Smooth muscle cell (in vitro differentiated cells): Measurements from ENCODE around the gene GNB1. TPM values are rescaled to one million over a fixed set of nuclear protein-coding genes. Genes with fewer than 3 reads are reported as not detected.

Experiments
- DNase-seq: peaks from one replicate; lab custom pipeline; 2025; ENCODE audit not compliant: unreplicated experiment; lab: John Stamatoyannopoulos, UW
- H2AFZ ChIP-seq: fragments of 200-600 bp; sonication (generic); 2 replicates; pipeline ENCODE4 v1.6.0; 2016; ENCODE audit warnings: antibody characterized with exemption, low read depth, mild to moderate bottlenecking
- H3F3A ChIP-seq: fragments of 200-600 bp; sonication (generic); 2 replicates; pipeline ENCODE4 v1.6.0; 2017; ENCODE audit warnings: antibody characterized with exemption, low read depth
- H3K27ac ChIP-seq: fragments of 200-600 bp; sonication (generic); 2 replicates; pipeline ENCODE4 v1.5.1; 2016; ENCODE audit warnings: low read depth, mild to moderate bottlenecking
- H3K27me3 ChIP-seq: fragments of 200-600 bp; sonication (generic); 2 replicates; pipeline ENCODE4 v1.6.1; 2016; ENCODE audit warnings: low read depth, mild to moderate bottlenecking
- H3K36me3 ChIP-seq: fragments of 200-600 bp; sonication (generic); 2 replicates; pipeline ENCODE4 v1.5.1; 2016; ENCODE audit warnings: low read depth
- H3K4me1 ChIP-seq: fragments of 200-600 bp; sonication (generic); 2 replicates; pipeline ENCODE4 v1.5.1; 2016; ENCODE audit warnings: low read depth
- H3K4me2 ChIP-seq: fragments of 200-600 bp; sonication (generic); 2 replicates; pipeline ENCODE4 v1.6.0; 2016; ENCODE audit warnings: mild to moderate bottlenecking
- H3K4me3 ChIP-seq: fragments of 200-600 bp; sonication (generic); 2 replicates; pipeline ENCODE4 v1.5.1; 2016; ENCODE audit warnings: mild to moderate bottlenecking
- H3K79me2 ChIP-seq: fragments of 200-600 bp; sonication (generic); 2 replicates; pipeline ENCODE4 v1.6.0; 2016; ENCODE audit warnings: low read depth, mild to moderate bottlenecking
- H3K9ac ChIP-seq: fragments of 200-600 bp; sonication (generic); 2 replicates; pipeline ENCODE4 v1.6.0; 2016; ENCODE audit warnings: low read depth
- H3K9me3 ChIP-seq: fragments of 200-600 bp; sonication (generic); replicated peaks from 2 replicates; pipeline ENCODE4 v1.5.1; 2016; ENCODE audit warnings: low read depth
- H4K20me1 ChIP-seq: fragments of 200-600 bp; sonication (generic); 2 replicates; pipeline ENCODE4 v1.6.0; 2016; ENCODE audit warnings: low read depth
- CTCF ChIP-seq: fragments of 200-600 bp; sonication (generic); IDR thresholded peaks from 2 replicates; pipeline ENCODE4 v1.5.1; 2017; ENCODE audit warnings: borderline replicate concordance, mild to moderate bottlenecking, antibody characterized with exemption; ENCODE audit not compliant: insufficient read depth, poor library complexity, severe bottlenecking
- WGBS: methylation state at CpG from one replicate; pipeline ENCODE4 v1.1.7; 2016; ENCODE audit warnings: low lambda C conversion rate; 5-methylcytosine and 5-hydroxymethylcytosine counted together
- polyA plus RNA-seq: library from polyadenylated mRNA; unstranded; fragments of >200 nt; fragmentation: Nextera tagmentation; extraction: Ambion mirVana; gene quantifications from 2 replicates; pipeline ENCODE4 v1.2.1, GENCODE V29; 2016
- total RNA-seq: library from RNA; depleted of rRNA; stranded (reverse); fragments of >200 nt; gene quantifications from 2 replicates; pipeline ENCODE4 v1.2.3, GENCODE V29; 2014

Gene GNB1
- total and polyA plus RNA-seq, 2 experiments from 2014 or later = 208 to 293 TPM

- H3K4me2 ChIP-seq = no peak overlapping the region
- no peaks in the 10 kb centered on the region for H3K9me3 ChIP-seq
- no peak for TF ChIP-seq CTCF
- H3K9ac ChIP-seq = no peak overlapping the region
- H3K36me3 ChIP-seq = peaks cover 6% of the 10 kb centered on the region
- WGBS = 96% methylated on average over 11 of the region's 11 CpGs
- H3K4me3 ChIP-seq = no peak overlapping the region
- no peak overlapping the region for H2AFZ ChIP-seq
- H3K4me1 ChIP-seq = no peaks in the 10 kb centered on the region
- H4K20me1 ChIP-seq = peaks cover 98% of the 10 kb centered on the region
- DNase-seq = no peak
- peaks cover 79% of the 10 kb centered on the region for H3K79me2 ChIP-seq
- H3F3A ChIP-seq = peaks cover 6% of the 10 kb centered on the region
- no peak overlapping the region for H3K27ac ChIP-seq
- H3K27me3 ChIP-seq = no peaks in the 10 kb centered on the region
These were observed 93.1 kb downstream of the GNB1 start for GRCh38 chr1:1797731-1798341.

GRCh38 chr1:1796466-1796865 is 94.4 kb downstream of the GNB1 start:
- peaks cover 74% of the 10 kb centered on the region for H3K79me2 ChIP-seq
- no peak overlapping the region for H3K27ac ChIP-seq
- peaks cover 98% of the 10 kb centered on the region for H4K20me1 ChIP-seq
- peaks cover 5% of the 10 kb centered on the region for H3K36me3 ChIP-seq
- no peak for DNase-seq
- TF ChIP-seq CTCF = no peak
- no peak overlapping the region for H3K9ac ChIP-seq
- H3K4me2 ChIP-seq = no peak overlapping the region
- H3F3A ChIP-seq = peaks cover 6% of the 10 kb centered on the region
- WGBS = 98% methylated on average over 5 of the region's 5 CpGs
- H2AFZ ChIP-seq = no peak overlapping the region
- no peaks in the 10 kb centered on the region for H3K27me3 ChIP-seq
- H3K9me3 ChIP-seq = no peaks in the 10 kb centered on the region
- H3K4me1 ChIP-seq = no peaks in the 10 kb centered on the region
- H3K4me3 ChIP-seq = no peak overlapping the region

- H3K36me3 ChIP-seq = peaks cover 5% of the 10 kb centered on the region
- H3K27me3 ChIP-seq = no peaks in the 10 kb centered on the region
- peaks cover 6% of the 10 kb centered on the region for H3F3A ChIP-seq
- H3K9ac ChIP-seq = no peak overlapping the region
- no peak overlapping the region for H3K27ac ChIP-seq
- no peak overlapping the region for H3K4me2 ChIP-seq
- no peak overlapping the region for H2AFZ ChIP-seq
- DNase-seq = no peak
- TF ChIP-seq CTCF = no peak
- WGBS = 96% methylated on average over 10 of the region's 10 CpGs
- no peaks in the 10 kb centered on the region for H3K9me3 ChIP-seq
- peaks cover 98% of the 10 kb centered on the region for H4K20me1 ChIP-seq
- H3K79me2 ChIP-seq = peaks cover 63% of the 10 kb centered on the region
- H3K4me1 ChIP-seq = no peaks in the 10 kb centered on the region
- no peak overlapping the region for H3K4me3 ChIP-seq
These were observed 95.9 kb downstream of the GNB1 start for GRCh38 chr1:1794999-1795398.

GRCh38 chr1:1793481-1794244 is 97.2 kb downstream of the GNB1 start:
- H3K9ac ChIP-seq = no peak overlapping the region
- H3K79me2 ChIP-seq = peaks cover 57% of the 10 kb centered on the region
- TF ChIP-seq CTCF = no peak
- H3K27me3 ChIP-seq = no peaks in the 10 kb centered on the region
- H2AFZ ChIP-seq = no peak overlapping the region
- no peaks in the 10 kb centered on the region for H3K9me3 ChIP-seq
- WGBS = 98% methylated on average over 17 of the region's 17 CpGs
- no peak overlapping the region for H3K27ac ChIP-seq
- H3F3A ChIP-seq = no peaks in the 10 kb centered on the region
- H3K36me3 ChIP-seq = peaks cover 5% of the 10 kb centered on the region
- no peak for DNase-seq
- no peak overlapping the region for H3K4me3 ChIP-seq
- H3K4me2 ChIP-seq = no peak overlapping the region
- peaks cover 100% of the 10 kb centered on the region for H4K20me1 ChIP-seq
- H3K4me1 ChIP-seq = no peaks in the 10 kb centered on the region
